ENCODE data around the gene CCDC180.

GRCh38 chr9:97307091-97307490, 368 bp upstream of the CCDC180 start:
- TF ChIP-seq CTCF (IDR thresholded peaks at IDR 0.05) (no peak), REST (IDR thresholded peaks at IDR 0.05) (no peak), POLR2A (IDR thresholded peaks at IDR 0.05; ENCODE audit: low read length) (no peak), ESRRA (IDR thresholded peaks at IDR 0.05; ENCODE audit: borderline replicate concordance, low read length) (no peak), HOXA7 (CRISPR knock-in tag; IDR thresholded peaks at IDR 0.05) (no peak), CHD4 (IDR thresholded peaks at IDR 0.05; ENCODE audit: borderline replicate concordance) (no peak), ZC3H11A (IDR thresholded peaks at IDR 0.05) (no peak), EP300 (IDR thresholded peaks at IDR 0.05) (no peak), BHLHE40 (IDR thresholded peaks at IDR 0.05; ENCODE audit: low read depth, low read length) (no peak), MAZ (IDR thresholded peaks at IDR 0.05; ENCODE audit: borderline replicate concordance, low read depth, low read length) (no peak), CHD2 (IDR thresholded peaks at IDR 0.05; ENCODE audit: low read length, partially characterized antibody) (no peak), MAX (IDR thresholded peaks at IDR 0.05) (no peak), RAD21 (conservative IDR thresholded peaks at IDR 0.05 in 1 of 2, IDR thresholded peaks at IDR 0.05 in 1 of 2) (no peak)

Measured in A549 (cell line).